PFSK-1 (cell line): ENCODE results near the gene ST6GALNAC3.

Experiments
- FOXP2 ChIP-seq: optimal IDR thresholded peaks from 2 replicates; pipeline ENCODE3; 2011; ENCODE audit warnings: borderline replicate concordance, control low read depth, inconsistent platforms; ENCODE audit not compliant: insufficient read depth; ENCODE audit errors: extremely low read length, extremely low read depth
- POLR2AphosphoS5 ChIP-seq: IDR thresholded peaks from 2 replicates; pipeline ENCODE4 v1.6.1; 2012; ENCODE audit warnings: low read depth, mild to moderate bottlenecking, control low read depth, low read length, moderate library complexity
- SIN3A ChIP-seq: IDR thresholded peaks from 2 replicates; pipeline ENCODE4 v1.6.1; 2012; ENCODE audit warnings: mild to moderate bottlenecking, low read length, moderate library complexity, borderline replicate concordance; ENCODE audit not compliant: insufficient read depth
- TAF1 ChIP-seq: IDR thresholded peaks from 2 replicates; pipeline ENCODE4 v1.6.1; 2012; ENCODE audit warnings: low read length, control low read depth, borderline replicate concordance; ENCODE audit not compliant: insufficient read depth
- TF ChIP-seq, protein P1 (sequence below), 2 experiments: IDR thresholded peaks; 2 replicates each; pipeline versions ENCODE4 v1.6.1 to v1.8.0; 2011 to 2012; ENCODE audit warnings: low read depth in 2 of 2, low read length in 2 of 2, control low read depth in 1 of 2, inconsistent platforms in 1 of 2, mild to moderate bottlenecking in 1 of 2, moderate library complexity in 1 of 2; ENCODE audit not compliant: insufficient read depth in 1 of 2

The ST6GALNAC3 gene

DNA sequence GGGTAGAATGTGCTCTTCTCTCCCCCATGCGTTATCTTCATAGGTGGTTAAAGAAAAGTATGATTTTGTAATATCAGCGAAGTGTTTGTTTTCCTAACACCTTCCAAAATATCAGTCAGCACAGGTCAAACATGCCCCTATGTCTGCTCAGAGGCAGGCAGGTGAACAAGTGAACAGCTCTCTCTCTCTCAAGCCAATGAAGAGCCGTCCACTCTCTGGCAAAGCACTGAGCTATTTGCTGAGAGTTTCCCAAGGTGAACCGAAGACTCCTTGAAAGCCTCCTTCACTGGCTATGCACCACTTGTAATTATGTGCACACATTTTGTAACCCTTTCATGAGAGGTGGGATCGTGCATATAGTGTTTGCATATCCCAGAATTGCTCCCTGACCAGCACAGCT, 47.7 kb downstream of the ST6GALNAC3 start:
- TF ChIP-seq TAF1 (no peak), SIN3A (no peak), FOXP2 (no peak), POLR2AphosphoS5 (no peak)
- TF ChIP-seq, protein P1, sequence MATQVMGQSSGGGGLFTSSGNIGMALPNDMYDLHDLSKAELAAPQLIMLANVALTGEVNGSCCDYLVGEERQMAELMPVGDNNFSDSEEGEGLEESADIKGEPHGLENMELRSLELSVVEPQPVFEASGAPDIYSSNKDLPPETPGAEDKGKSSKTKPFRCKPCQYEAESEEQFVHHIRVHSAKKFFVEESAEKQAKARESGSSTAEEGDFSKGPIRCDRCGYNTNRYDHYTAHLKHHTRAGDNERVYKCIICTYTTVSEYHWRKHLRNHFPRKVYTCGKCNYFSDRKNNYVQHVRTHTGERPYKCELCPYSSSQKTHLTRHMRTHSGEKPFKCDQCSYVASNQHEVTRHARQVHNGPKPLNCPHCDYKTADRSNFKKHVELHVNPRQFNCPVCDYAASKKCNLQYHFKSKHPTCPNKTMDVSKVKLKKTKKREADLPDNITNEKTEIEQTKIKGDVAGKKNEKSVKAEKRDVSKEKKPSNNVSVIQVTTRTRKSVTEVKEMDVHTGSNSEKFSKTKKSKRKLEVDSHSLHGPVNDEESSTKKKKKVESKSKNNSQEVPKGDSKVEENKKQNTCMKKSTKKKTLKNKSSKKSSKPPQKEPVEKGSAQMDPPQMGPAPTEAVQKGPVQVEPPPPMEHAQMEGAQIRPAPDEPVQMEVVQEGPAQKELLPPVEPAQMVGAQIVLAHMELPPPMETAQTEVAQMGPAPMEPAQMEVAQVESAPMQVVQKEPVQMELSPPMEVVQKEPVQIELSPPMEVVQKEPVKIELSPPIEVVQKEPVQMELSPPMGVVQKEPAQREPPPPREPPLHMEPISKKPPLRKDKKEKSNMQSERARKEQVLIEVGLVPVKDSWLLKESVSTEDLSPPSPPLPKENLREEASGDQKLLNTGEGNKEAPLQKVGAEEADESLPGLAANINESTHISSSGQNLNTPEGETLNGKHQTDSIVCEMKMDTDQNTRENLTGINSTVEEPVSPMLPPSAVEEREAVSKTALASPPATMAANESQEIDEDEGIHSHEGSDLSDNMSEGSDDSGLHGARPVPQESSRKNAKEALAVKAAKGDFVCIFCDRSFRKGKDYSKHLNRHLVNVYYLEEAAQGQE (IDR thresholded peaks at IDR 0.05; ENCODE audit: insufficient read depth in 1 of 2, low read depth in 2 of 2, low read length in 2 of 2): no peak

DNA sequence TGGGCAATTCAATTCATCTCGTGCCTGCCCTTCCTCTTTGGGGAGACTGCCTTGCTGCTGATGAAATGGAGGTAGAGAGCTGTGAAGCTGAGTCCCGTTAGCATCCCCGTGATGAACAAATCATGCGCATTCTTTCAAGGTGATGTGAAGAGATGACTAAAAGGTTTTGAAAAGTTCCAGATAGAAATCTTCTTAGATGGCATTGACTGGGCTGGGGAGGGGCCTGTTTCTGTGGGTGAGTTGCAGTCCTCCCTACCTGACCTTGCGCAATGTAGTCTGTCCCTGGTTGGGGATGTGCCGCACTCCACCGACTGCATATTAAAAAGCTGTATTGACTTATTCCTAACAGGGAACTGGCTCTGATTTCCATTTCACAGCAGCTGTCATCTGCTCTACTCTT, 49.6 kb downstream of the ST6GALNAC3 start:
- no peak for TF ChIP-seq SIN3A
- TF ChIP-seq, protein P1 (IDR thresholded peaks at IDR 0.05; ENCODE audit: insufficient read depth in 1 of 2, low read depth in 2 of 2, low read length in 2 of 2): no peak
- TF ChIP-seq FOXP2: no peak
- no peak for TF ChIP-seq POLR2AphosphoS5
- no peak for TF ChIP-seq TAF1

DNA sequence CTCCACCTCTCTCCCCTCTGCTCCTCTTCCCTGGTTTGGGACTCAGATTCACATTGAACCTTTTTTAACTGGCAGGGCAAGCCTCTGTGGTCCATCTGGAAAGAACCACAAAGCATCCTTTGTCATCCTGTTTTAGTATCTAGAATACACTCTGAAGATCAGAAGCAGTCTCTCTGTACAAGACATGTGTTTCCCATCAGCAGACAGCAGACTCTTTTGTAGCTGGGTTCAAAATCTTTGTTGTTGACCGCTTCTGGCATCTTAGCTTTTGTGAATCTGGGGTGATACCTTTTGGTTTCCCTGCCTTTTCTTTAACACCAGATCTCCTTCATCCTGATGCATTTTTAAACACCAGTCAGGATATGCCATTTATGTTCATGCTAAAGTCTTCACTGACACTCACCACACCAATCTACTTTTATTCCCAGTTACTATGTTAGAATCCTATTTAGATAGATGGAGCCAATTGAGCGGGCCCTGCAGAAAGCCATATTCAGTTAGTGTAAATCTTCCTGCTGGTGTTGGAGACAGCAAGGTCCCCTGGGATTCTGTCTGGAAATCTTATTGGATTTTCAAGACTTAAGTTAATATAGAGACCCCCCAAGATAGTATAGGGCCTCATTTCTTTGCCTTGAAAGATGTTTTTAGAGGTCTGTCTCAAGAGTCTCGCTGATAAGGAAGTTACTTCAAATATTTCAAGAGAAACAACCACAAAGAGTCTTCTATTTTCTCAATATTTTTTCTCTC, 51.1 kb downstream of the ST6GALNAC3 start:
- TF ChIP-seq POLR2AphosphoS5 (no peak), SIN3A (no peak), FOXP2 (no peak), TAF1 (no peak)
- TF ChIP-seq, protein P1 (IDR thresholded peaks at IDR 0.05; ENCODE audit: insufficient read depth in 1 of 2, low read depth in 2 of 2, low read length in 2 of 2): no peak

DNA sequence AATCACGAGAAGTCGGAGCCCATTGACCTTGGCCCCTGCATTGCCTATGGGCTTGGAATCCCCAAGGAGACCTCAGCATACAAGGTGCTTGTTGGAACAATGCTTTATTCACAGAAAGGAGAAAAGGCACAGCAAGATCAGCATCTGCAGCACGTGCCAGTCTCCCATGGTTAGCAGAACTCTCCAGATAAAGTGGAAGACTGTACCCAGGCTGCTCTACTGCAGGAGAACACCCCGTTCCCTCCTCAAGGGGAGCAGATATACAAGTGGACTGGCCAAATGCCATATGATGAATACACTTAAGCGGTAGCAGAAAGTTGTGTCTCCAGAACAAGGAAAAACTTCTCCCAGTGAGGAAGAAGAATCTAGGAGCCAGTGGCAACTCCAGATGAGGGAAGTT, 53.5 kb downstream of the ST6GALNAC3 start:
- TF ChIP-seq TAF1 (no peak), SIN3A (no peak), POLR2AphosphoS5 (no peak), FOXP2 (no peak)
- TF ChIP-seq, protein P1 (IDR thresholded peaks at IDR 0.05; ENCODE audit: insufficient read depth in 1 of 2, low read depth in 2 of 2, low read length in 2 of 2): no peak

DNA sequence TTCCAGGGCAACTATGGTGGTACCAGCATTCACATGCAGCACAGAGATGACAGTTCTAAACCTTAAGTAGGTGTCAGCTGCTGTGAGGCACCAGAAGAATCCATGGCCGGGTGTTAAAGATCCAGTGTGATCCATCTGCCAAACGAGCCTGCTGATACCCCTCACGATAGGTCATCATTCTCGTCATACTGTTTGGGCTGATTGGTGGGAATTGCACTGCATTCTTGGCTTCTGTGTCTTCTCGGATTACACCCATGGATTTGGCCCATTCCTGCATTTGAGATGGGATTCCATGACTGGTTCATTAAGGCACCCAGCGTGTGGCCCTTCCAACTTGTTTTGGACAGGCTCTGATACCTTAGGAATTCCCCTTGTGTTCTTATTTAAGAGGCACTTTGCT, 55.2 kb downstream of the ST6GALNAC3 start:
- no peak for TF ChIP-seq TAF1
- TF ChIP-seq POLR2AphosphoS5: no peak
- TF ChIP-seq, protein P1 (IDR thresholded peaks at IDR 0.05; ENCODE audit: insufficient read depth in 1 of 2, low read depth in 2 of 2, low read length in 2 of 2): no peak
